Measurements from ENCODE around the gene ACIN1.

The ACIN1 gene

GRCh38 chr14:23080474-23080873 is 14.5 kb downstream of the ACIN1 start:
- DNase-seq (ENCODE audit: low read depth, low spot score), result no peak

GRCh38 chr14:23079716-23080115 is 15.2 kb downstream of the ACIN1 start:
- DNase-seq (ENCODE audit: low read depth, low spot score), result no peak

DNA sequence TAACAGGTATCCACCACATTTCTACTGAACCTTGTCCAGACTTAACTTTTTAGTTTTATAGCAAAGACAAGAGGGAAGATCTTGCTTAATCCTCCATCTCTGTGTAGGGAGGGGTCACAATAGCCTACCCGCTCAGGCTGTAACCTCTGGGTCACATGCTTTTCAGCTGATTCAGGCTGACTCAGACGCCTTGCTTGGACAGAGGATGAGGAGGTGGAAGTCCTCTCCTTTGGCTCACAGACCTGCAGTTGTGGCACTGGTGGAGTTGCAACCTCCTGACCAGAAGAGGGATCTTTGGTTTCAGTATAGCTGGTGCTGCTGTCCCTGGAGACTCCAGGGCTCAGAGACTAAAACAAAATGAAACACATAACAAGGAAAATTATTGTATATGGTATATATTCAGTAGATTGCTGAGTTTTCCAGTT is 16.2 kb downstream of the ACIN1 start:
- DNase-seq (ENCODE audit: low read depth, low spot score), result peak; percentile 65

DNA sequence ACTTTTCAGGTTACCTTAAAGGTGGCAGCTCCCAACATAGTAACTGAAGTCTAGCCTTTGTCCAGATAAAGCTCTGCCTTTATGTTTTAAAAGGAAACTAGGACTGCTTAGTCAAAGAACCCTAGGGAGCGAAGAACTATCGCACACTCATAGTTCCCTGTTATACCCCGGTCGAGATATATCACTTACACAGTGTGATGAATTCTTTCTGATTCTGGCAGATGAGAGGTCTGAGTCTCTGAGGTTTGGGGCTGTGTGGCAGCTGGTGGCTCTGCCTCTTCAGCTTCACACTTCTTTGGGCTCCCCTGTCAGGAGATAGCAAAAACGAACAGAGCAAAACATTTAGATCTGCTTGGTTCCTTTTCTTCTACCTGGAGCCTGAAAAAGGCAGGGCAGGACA is 17.0 kb downstream of the ACIN1 start:
- no peak for DNase-seq (ENCODE audit: low read depth, low spot score)

GRCh38 chr14:23076785-23077408 is 18.0 kb downstream of the ACIN1 start:
- DNase-seq (ENCODE audit: low read depth, low spot score), result no peak

GRCh38 chr14:23074906-23075305 is 20.0 kb downstream of the ACIN1 start:
- no peak for DNase-seq (ENCODE audit: low read depth, low spot score)

DNA sequence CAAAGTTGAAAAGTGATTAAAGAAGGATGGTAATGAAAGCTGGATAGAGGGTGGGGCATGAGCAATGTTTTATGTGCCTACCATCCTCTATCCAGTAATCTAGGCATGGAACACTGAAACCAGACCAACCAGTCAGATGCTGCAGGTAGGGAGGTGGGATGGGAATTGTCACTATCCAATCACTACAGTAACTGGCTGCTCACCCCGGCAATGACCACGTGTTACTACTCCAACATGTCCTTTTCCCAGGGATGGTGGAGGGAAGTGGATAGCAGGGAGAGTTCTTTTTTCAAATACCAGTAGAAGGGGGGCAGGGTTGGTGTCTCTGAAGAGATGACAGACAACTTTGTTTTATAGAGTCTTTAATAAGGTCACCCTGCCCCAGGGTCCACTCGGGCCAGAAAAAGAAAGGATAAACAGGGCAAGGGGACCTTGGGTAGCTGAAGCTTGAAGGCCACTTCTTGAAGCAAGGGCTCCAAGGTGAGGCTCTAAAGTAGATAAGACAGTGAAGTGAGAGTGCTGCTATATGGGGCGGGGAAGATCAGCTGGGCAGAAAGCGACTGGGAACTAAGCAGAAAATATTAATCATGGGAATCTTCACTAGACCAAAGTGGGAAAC is 22.9 kb downstream of the ACIN1 start:
- peak; percentile 82 for DNase-seq (ENCODE audit: low read depth, low spot score)

GRCh38 chr14:23071244-23071920 is 23.6 kb downstream of the ACIN1 start:
- peak; percentile 97 for DNase-seq (ENCODE audit: low read depth, low spot score)

- peak; percentile 58 for DNase-seq (ENCODE audit: low read depth, low spot score)
Measured at GRCh38 chr14:23070262-23071129, 24.4 kb downstream of the ACIN1 start.

GRCh38 chr14:23069413-23069806 is 25.5 kb downstream of the ACIN1 start:
- DNase-seq (ENCODE audit: low read depth, low spot score), result no peak

DNA sequence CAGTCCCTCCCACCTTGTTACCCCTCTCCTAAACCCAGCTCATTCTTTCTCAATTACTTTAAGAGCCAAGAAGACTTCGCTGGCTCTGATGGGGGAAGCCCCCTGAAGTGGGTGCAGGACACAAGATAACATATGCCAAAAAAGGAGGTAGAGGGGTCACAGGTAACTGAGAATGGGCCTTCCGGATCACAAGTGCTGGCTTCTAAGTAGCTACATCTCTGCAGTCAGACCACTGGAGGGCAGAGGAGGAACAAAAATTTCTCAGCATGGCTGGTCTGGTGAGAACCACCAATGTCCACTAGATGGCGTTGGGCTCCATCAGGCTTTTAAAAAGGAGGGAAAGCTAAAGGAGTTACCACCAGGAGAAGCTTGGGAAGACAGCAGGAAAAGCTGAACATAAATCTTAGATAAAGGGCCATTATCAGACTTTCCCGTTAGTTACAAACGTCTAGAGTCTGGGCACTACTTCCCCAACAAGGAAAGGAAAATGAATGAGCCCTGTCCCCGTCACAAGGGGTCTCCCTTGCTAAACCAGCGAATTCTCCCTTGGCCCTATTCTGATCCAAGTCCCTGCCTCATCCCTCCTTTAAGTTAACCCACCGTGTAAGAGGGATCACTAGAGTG is 26.0 kb downstream of the ACIN1 start:
- peak; percentile 98 for DNase-seq (ENCODE audit: low read depth, low spot score)

DNA sequence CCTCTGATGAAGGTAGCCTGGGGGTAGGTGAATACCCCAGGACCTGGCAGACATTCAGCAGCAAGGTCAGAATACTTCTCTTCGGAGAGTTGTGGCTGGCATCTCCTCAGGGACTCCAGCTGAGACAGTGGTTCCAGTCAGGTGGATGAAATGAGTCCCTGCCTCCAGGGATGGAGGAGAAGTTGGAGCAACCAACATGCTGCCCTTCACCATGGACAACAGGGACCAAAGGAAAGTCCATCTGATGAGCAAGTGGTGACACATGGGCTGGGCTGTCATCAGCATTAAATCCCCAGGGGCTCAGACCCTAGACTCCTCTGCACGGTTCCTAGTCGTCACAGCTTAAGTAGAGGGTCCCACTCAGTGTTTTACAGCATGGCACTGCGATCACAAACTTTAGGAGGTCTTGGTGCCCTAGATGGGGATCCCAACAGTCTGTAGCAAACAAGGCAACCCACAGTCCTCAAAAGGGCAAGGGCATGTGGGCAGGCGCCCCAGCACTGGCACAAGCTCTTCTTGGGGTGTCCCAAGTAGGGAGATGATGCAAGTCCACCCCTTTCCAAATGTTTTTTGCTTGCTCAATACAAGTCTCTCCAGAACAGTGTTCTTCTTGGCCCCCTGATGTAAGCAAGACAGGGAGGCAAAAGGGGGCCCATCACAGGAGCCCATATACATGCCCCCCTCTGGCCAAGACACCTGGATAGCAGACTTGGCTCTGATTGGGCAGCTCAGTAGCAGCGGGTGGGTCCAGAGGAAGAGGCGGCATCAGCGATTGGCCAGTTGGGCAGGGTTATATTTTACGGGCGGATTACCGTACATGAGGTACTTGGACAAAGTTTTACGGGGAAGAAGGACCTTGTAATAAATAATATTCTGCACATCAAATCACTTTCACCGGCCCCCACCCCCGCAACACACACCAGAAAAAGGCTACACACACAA is 26.8 kb downstream of the ACIN1 start:
- no peak for DNase-seq (ENCODE audit: low read depth, low spot score)

DNA sequence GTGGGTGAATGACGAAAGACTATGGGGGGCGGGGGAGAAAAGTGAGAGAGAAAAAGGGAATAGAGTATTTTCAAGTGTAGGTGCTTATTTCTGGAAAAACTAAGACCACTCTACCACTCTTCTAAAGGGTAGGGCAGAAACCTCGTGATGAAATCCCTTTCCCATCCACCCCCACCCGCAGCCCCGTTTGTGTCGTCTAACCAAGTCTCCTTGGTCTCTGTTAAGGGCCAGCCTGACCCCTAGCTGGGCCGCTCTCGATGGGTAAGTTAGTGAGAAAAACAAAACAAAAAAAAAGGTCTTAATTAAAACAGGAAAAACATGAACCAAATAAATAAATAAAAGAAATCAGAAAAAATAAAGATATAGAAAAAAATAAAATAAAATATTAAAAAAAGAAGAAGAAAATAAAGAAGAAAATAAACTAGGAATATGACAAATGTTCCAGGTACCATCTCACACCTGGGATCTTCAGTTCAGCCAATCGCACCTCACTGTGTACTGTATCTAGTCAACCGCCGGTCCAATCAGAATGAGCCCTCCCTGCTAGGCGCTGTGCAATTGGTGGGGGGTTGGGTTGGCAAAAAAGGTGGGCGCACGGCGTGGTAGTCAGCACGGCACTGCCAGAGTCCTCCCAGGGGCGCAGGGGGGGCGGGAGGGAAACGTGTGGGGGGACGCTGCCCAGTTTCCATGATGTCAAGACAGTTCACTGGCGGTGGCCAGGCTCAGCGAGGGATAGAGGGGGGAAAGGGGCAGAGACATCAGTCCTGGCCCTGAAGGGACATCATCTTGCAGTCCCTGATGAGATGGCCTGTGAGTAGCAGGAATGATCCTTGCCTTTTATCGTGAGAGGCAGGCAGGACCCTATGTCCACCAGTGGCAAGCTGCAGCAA is 27.8 kb downstream of the ACIN1 start:
- no peak for DNase-seq (ENCODE audit: low read depth, low spot score)

DNA sequence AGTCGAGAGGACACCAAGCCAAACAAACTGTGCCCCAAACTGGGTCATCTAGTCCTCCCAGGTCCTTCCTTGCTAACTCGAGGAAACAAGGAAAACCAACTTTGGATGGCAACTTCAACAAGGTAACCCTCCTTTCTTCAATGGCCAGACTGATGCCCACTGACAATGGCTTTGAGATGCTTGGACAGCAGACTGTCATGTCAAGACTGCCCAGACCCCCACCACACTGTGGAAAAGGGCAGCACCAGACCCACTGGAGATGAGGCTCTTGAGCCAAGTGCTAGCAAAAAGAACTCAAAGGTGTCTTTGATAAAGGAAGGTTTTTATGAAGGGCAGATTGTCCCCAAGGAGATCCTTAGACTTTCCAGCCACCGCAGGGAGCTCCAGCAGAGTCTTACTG is 28.6 kb downstream of the ACIN1 start:
- no peak for DNase-seq (ENCODE audit: low read depth, low spot score)

DNA sequence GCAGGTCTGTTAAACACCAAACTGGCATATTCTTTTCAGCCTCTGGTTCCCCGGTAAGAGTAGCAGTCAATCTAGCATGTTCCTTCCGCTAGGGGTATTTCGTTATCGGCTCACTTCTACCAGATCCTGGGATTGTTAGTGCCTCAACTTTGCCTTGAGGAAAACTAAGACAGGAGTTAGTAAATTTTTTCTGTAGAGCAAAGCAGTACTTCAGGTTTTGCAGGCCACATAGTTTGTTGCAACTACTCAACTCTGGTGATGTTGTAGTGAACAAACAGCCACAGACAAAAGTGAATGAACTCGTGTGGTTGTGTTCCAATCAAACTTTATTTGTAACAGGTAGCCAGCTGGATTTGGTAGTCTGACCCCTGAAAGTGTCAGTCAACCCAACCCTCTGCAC is 31.3 kb downstream of the ACIN1 start:
- no peak for DNase-seq (ENCODE audit: low read depth, low spot score)

GRCh38 chr14:23062002-23062401 is 32.9 kb downstream of the ACIN1 start:
- DNase-seq (ENCODE audit: low read depth, low spot score), result peak; percentile 81

- DNase-seq (ENCODE audit: low read depth, low spot score), result no peak
Measured at GRCh38 chr14:23060536-23061260, 34.2 kb downstream of the ACIN1 start.

GRCh38 chr14:23058654-23059504 is 36.1 kb downstream of the ACIN1 start:
- no peak for DNase-seq (ENCODE audit: low read depth, low spot score)
